OCI-LY1 (cell line): ENCODE data around the gene TMEM45A.

Experiments
- EZH2 ChIP-seq: fragments of 200-600 bp; sonication (generic), shearing (Covaris generic); IDR thresholded peaks from 2 replicates; pipeline ENCODE4 v1.8.0; 2017; ENCODE audit warnings: borderline replicate concordance, mixed run types, mild to moderate bottlenecking, antibody characterized with exemption, low read length, moderate library complexity, mixed read lengths
- TF ChIP-seq, protein P1 (sequence below): fragments of 200-600 bp; sonication (generic), shearing (Covaris generic); IDR thresholded peaks from 2 replicates; pipeline ENCODE4 v1.5.1; 2017; ENCODE audit warnings: mild to moderate bottlenecking, antibody characterized with exemption, low read length, moderate library complexity, mixed read lengths

DNA sequence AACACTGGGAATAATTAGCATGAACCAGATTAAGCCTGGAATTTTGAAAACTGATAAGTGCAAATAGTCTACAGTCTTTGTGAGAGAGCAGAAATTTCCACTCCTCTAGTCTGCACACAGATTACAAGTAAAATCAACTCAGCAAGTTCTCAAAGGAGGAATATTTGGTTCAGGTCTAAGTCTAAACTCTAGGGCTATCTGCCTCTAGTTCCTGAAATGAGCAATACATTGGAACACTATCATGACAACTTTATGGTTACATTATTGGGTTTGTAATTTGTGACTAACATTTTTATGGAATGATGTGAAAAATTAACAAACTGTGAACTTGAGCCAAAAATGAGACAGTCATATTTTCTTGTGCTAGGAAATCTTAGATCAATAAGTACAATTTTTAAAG is 86.2 kb downstream of the TMEM45A start:
- TF ChIP-seq, protein P1, sequence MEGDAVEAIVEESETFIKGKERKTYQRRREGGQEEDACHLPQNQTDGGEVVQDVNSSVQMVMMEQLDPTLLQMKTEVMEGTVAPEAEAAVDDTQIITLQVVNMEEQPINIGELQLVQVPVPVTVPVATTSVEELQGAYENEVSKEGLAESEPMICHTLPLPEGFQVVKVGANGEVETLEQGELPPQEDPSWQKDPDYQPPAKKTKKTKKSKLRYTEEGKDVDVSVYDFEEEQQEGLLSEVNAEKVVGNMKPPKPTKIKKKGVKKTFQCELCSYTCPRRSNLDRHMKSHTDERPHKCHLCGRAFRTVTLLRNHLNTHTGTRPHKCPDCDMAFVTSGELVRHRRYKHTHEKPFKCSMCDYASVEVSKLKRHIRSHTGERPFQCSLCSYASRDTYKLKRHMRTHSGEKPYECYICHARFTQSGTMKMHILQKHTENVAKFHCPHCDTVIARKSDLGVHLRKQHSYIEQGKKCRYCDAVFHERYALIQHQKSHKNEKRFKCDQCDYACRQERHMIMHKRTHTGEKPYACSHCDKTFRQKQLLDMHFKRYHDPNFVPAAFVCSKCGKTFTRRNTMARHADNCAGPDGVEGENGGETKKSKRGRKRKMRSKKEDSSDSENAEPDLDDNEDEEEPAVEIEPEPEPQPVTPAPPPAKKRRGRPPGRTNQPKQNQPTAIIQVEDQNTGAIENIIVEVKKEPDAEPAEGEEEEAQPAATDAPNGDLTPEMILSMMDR = no peak
- no peak for TF ChIP-seq EZH2
